GM21367 (cell line): Measurements from ENCODE around the gene CYP1A2.

ENCODE experiments used
- ATAC-seq: cut with Tn5 transposase; IDR thresholded peaks from one replicate; pipeline ENCODE4 v1.9.1; 2021; ENCODE audit not compliant: unreplicated experiment

The CYP1A2 gene

GRCh38 chr15:74788042-74788682 is 39.5 kb downstream of the CYP1A2 start:
- ATAC-seq = no peak

GRCh38 chr15:74788683-74789151 is 40.1 kb downstream of the CYP1A2 start:
- ATAC-seq = peak; percentile 23

DNA sequence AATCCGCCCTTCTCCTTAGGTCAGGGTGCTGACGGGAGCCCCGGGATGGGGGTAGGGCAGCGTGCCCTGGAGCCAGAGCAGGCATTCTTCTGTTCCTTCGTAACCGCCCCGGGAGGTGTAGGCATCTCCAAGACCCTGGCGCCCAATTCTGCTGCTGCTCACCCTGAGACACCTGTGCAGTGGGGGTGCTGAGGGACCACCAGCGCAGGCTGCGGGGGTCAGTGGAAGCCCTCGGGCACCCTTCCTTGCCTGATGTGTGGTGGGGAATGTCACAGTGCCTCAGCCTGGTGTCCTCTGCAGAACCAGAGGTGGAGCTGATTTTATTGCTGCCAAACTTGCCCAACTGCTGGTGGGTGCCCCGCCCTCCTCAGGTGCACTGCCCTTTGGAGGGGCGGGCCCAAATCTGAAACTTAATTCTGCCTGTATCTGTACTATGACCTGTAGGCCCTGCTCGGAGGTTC is 40.6 kb downstream of the CYP1A2 start:
- ATAC-seq = no peak

DNA sequence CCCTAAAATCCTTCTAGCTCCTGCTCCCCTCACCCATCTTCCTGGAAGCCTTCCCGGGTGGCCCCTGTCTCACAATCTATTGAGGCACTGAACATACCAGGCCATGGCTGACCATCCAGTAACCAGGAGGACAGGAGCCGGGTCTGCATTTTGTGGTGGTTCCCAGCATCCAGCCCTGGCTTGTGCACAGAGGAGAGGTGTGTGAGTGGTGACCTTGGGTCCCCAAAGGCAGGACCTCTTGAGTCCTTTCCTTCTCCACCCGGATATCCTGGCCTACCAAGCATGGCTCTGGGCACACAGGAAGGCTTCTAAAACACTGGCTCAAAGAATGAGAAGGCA is 41.1 kb downstream of the CYP1A2 start:
- ATAC-seq = no peak

- ATAC-seq = no peak
These were observed 41.7 kb downstream of the CYP1A2 start for GRCh38 chr15:74790080-74790916.

DNA sequence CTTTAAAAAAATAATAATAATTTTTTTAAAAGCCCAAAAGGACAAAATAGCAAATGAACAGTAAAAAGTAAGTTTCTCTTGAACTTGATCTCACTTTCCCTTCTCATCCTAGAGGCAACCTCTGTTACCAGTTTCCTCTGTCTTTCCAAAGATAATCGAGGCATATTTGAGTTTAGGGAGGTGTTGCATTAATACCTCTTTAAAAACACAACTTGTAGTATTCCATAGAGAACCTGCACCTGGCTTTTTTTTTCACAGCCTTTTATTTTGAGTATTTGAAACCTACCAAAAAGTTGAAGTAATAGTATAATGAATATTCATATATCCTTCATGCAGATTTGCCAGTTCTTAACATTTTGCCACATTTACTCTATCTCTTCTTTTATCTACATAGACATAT is 42.4 kb downstream of the CYP1A2 start:
- no peak for ATAC-seq

GRCh38 chr15:74791667-74792066 is 43.0 kb downstream of the CYP1A2 start:
- no peak for ATAC-seq

DNA sequence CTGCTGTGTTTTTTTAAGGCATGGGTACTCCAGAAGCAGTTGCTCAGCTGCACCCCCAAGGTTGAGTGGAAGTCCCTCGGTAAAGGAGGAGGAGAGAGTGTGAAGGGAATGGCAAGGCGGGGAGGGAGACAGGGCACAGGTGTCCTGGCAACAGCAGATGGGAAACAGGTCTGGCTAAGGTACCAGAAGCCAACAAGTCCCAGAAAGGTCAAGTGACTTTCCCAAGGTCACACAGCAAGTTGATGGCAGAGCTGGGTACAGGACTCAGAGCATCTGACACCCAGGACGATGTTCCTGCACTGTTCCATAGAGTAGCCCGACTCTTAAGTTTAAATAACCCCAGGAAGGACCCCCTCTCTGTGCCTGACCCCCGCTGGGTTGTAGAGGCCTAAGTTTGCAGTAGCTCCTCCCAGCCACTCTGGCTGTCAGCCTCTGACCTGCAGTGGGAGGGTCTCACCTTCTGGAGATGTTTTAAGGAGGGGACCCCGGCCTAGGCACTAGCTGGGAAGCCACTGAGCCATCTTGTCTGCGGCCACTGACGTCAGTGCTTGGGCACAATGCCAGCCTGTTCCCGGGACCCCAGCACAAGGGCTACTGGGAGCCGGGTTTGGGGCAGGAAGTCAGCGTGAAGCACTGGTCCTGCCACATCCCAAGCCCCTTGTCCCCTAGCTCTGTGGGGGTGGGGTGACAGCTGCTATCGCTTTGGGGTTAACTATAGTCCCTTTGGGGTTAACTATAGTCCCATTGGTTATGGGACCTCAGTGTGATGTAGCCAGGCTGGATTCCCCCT is 43.8 kb downstream of the CYP1A2 start:
- ATAC-seq = no peak

- no peak for ATAC-seq
These were observed 44.7 kb downstream of the CYP1A2 start for GRCh38 chr15:74793135-74794028.

DNA sequence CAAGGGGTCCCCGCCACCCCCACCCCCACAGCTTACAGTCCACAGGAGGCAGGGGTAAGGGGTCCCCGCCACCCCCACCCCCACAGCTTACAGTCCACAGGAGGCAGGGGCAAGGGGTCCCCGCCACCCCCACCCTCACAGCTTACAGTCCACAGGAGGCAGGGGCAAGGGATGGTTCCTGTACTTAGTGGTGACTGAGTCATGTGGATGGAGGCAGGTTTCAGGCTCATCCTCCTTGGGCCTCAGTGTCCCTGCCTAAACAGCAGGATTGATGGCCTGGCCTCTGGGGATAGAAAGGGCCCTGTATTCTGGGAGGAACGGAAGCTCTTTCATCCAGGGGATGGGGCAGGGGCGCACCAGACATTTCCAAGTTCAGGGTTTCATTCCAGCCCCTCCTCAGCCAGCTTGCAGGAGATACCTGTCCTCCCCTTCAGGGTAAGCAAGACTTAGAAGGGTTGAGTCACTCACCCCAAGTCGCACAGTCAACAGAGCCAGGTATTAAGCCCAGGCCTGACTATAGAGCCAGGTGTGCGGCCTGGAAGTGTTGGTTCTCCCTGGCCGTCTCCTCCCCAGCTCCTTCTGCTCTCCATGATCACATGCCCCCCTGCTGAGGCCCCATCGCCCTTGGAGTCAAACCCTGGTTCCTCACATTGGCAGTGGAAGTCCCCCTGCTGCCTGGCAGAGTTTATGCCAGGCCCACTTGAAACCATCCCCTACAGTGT is 45.8 kb downstream of the CYP1A2 start:
- ATAC-seq = no peak

- ATAC-seq = no peak
These were observed 46.3 kb downstream of the CYP1A2 start for GRCh38 chr15:74794970-74795349.

GRCh38 chr15:74795966-74796625 is 47.5 kb downstream of the CYP1A2 start:
- no peak for ATAC-seq

DNA sequence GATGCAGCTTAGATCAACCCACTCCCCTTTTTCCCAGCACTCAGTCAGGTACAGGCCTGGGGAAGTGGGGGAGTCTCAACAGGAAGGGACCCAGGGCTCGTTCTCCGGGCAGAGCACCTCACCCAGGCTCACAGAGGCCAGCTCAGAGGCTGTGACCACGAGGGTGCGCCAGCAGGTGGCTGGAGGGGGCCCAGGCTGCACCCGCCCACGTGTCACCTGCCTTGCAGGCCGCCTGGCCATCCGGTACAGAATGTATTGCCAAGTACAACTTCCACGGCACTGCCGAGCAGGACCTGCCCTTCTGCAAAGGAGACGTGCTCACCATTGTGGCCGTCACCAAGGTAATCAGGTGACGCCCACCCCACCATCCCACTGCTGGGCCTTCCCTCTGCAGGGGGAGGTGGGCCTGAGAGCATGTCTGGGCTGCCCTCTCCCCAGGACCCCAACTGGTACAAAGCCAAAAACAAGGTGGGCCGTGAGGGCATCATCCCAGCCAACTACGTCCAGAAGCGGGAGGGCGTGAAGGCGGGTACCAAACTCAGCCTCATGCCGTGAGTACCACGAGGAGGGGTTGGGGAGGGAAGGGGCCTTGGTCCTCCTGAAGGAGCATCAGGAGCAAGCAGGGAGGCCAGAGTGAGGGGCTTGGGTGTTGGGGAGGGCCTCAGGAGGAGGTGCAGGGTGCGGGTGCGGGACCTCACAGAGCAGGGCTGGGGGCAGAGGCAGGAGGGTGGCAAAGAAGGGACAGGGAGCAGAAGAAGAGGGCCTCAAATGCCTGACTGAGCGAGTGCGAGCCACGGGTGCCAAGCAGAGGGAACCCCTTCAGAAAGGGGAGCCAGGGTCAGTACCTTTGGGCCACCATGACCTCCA is 50.0 kb downstream of the CYP1A2 start:
- no peak for ATAC-seq

GRCh38 chr15:74799255-74799855 is 50.7 kb downstream of the CYP1A2 start:
- no peak for ATAC-seq

- ATAC-seq = no peak
These were observed 51.4 kb downstream of the CYP1A2 start for GRCh38 chr15:74799856-74800558.

GRCh38 chr15:74800559-74801094 is 52.0 kb downstream of the CYP1A2 start:
- ATAC-seq = no peak

DNA sequence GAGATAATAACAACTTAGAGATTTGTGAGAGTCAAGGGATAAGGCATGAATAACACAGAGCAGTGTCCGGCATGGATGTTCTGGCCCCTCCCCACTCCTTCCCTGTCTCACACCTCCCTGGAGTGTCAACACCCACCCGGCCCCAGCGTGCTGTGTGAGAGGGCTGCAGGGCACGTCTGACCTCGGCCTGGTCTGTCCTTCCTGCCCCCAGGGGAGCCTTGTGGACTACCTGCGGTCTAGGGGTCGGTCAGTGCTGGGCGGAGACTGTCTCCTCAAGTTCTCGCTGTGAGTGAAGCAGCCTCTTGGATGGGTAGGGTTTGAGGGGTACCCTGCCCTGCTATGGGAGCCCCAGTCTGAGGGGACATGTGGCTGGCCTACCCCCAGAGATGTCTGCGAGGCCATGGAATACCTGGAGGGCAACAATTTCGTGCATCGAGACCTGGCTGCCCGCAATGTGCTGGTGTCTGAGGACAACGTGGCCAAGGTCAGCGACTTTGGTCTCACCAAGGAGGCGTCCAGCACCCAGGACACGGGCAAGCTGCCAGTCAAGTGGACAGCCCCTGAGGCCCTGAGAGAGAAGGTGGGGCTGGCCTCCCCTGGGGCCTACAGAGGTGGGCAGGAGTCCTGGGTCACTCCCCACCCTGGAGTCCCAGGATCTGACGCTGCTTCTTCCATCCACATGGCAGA is 52.8 kb downstream of the CYP1A2 start:
- ATAC-seq = no peak
